NCI-H226 (cell line): ENCODE results near the gene CD164.
A peak's percentile ranks its signal among the peaks of the same experiment; 100 is the strongest.
"Not testable (repeated sequence)": the region's sequence is repeated elsewhere in the genome, so short reads cannot be mapped to it uniquely, and the experiment has no call there.

Source experiments
- DNase-seq: peaks from one replicate; pipeline ENCODE4 v3.0.0-alpha.2; 2015

CD164 gene

GRCh38 chr6:109373762-109374161 is 8.5 kb downstream of the CD164 start:
- no peak for DNase-seq

DNA sequence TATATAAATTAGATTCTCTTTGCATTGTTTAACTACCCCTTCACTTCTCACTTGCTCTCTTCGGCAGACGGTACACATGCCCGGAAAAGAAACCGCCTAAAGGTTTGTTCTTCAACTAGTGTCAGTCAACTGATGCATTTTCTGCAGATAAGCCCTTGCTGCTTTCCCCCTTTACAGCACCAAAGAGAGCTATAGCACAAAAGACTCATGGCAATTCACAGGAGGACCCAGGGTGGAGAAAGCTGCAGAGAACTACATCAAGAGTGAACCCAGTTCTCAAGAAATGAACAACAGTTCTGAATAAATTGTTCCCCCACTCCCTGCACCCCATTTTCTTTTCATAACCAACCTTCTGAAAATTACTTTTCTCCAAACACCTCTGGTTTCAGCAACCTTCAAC is 8.9 kb downstream of the CD164 start:
- no peak for DNase-seq

DNA sequence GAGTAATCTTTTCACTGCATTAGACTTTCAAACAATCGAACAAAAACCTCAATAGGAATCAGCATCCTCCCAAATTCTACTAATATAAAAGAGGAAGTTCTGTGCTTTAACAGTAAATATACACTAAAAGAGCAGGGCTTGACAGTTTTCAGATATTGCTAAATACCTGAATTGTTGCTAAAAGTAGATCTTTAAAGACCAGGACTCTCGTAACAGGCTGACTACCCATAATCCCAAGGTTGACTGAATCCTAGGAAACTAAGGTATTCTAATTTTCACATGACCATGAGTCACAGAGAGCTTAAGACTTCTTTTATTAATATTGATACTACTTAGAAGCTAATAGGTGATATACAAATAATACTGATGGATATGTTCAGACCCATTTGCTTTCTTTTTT is 10.1 kb downstream of the CD164 start:
- DNase-seq: no peak

DNA sequence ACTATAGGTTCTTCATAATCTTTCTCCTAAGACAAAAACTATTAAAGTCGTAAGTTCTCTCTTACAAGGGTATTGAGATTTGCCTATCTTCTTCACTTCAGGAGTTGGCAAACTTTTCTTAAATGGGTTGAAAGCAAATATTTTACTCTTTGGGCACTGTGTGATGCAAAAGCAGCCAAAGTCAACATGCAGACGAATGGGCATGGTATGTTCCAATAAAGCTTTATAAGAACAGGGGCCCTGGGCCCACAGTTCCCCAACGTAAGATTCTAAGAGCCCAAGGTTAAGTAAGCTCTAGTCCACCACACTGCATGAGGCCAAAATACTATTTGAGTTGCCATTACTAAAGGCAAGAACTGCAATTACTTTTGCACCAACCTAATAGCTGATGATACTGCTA is 11.5 kb downstream of the CD164 start:
- no peak for DNase-seq

GRCh38 chr6:109370336-109370735 is 11.9 kb downstream of the CD164 start:
- DNase-seq: no peak

DNA sequence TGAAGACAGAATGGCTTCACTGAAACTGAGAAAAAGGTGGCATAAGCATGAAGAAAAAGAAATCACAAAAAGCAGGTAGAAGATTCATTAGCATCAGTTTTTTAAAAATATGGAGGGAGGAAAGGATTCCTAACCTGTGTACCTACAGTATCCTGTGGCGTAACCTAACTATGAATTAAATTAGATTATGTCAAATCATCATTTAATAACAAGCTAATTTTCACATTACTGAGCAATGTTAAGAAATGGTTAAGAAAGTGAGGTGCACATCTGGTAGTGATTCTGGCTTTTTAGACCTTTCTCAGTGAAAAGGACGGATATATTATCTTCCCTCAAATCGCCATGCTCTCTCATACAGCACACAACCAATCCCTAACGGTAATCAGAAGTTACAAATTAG is 12.5 kb downstream of the CD164 start:
- DNase-seq: no peak

- not testable (repeated sequence) for DNase-seq
These were observed 17.7 kb downstream of the CD164 start for GRCh38 chr6:109364382-109365078.

DNA sequence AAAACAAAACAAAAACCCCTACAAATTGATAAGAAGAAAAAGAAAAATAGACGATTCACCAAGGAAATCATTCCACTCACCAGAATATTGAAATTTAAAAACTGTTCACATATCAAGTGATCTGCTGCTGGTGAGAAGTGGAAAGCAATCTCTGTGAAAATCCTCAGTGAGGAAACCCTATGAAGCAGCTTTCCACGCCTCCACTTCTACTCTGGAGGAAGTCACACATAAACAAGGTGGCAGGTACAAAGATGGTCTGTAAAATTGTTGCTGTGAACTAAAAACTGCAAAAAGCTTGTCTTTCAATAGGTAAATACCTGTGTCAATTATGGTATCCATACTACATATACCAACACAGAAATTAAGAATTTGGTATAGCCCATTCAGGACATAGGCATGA is 18.5 kb downstream of the CD164 start:
- DNase-seq: no peak

DNA sequence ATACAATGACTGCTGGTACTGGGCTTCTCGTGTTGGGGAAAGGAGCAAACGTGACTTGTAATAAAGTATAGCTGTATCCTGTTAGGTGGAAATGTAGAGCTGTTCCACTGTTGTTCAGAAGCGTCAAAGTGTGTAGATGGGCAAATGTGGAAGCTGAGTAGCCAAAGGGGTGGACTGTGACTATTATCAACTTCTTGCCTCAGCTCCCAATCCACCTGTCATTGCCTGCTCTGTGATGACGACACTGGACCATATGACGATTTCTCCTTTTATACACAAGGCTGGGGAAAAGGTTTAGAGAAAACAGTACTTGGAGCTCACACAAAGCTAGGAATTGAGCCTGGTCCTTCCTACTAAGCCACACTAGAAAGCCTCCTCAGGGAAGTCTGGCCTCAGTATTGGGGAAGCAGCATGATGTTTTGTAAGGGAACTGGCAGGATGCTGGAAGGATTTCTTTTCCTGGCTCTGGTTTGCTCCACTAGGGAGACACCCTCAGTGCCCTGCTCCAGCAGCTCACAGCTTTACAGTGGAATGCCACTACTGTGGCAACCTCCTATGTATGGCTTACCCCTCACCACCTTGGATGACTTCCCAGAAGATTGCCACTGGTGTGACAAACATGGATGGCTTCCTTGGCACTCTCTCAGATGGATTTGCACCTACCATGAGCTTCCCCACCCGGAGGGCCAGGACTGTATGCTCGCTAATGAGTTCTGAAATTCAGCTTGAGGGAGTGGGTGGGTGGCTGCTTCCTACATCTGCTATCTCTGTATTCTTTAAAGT is 20.0 kb downstream of the CD164 start:
- no peak for DNase-seq

DNA sequence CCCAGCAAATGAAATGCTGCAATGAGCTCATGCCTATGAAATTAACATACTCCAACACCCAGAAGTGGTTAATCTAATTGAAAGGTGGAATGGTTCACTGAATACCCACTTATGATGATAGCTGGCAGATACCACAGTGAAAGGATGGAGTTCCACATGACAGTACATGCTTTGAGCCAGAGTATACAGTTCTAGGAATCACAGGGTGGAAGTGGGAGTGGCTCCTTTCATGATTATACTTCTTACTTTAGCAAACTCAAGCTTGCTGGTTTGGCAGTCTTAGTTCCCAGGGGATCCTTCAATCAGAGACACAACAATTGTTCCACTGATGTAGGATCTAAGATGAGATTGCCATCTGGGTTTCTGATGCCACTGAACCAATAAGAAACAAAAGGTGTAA is 21.5 kb downstream of the CD164 start:
- DNase-seq: no peak

- no peak for DNase-seq
These were observed 22.0 kb downstream of the CD164 start for GRCh38 chr6:109360281-109360680.

DNA sequence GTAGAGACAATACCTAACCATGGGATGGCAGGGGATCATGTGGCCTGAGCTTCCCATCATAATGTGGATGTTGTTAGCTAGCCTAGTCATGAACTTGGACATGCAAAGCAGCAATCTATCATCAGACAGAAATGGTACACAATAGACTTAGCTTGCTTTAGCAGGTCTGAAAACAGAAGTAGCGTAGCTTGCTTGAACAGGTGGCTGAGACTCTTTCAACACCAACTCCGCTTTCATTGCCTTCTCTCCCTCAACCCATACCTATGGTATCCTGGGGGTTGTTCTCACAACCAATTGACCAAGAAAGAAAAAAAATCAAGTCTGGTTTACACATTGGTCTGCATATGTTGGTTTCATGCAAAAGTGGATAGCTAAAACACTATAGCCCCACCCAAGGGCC is 23.0 kb downstream of the CD164 start:
- DNase-seq: no peak

DNA sequence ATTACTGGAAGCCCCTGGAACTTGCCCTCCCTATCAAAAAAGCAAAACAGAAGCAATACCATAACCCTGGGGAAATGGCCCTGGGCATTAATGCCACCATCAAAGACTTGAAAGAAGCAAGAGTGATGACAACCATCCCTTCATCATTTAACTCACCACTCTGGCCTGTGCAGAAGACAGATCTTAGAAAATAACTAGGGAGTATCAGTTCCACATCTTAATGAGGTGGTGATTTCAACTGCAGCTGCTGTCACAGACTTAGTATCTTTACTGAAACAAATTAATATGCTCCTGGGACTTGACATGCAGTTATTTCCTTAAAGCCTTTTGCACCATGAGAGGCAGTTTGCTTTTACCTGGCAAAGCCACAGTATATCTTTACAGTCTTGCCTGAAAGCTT is 24.1 kb downstream of the CD164 start:
- DNase-seq: no peak

- DNase-seq: no peak
These were observed 26.0 kb downstream of the CD164 start for GRCh38 chr6:109356237-109356636.

- no peak for DNase-seq
These were observed 30.8 kb downstream of the CD164 start for GRCh38 chr6:109351231-109352130.

- DNase-seq: peak; percentile 68
These were observed 32.8 kb downstream of the CD164 start for GRCh38 chr6:109349419-109349987.

GRCh38 chr6:109348226-109348625 is 34.0 kb downstream of the CD164 start:
- DNase-seq: no peak

DNA sequence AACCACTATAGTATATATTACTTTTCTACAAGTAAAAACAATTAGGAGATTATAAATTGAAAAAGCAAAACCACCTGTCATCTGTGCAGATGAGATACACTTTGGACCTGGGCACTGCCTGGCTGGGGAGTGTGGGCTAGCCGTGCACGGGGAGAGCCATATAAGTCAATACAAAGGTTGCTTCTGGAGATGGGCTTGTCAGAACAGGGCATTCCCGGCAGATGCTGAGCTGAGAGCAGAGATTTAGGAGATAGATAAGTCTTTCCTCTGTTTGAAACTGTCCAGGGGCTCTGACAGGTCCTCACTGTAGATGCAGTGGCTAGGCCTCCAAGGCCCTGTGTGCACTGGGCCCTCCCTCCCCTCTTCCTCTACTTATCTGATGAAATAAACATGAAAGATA is 34.5 kb downstream of the CD164 start:
- no peak for DNase-seq

GRCh38 chr6:109345986-109346385 is 36.3 kb downstream of the CD164 start:
- DNase-seq: no peak

- no peak for DNase-seq
These were observed 38.0 kb downstream of the CD164 start for GRCh38 chr6:109344226-109344625.

GRCh38 chr6:109343518-109343917 is 38.7 kb downstream of the CD164 start:
- DNase-seq: no peak

GRCh38 chr6:109342911-109343310 is 39.4 kb downstream of the CD164 start:
- no peak for DNase-seq

GRCh38 chr6:109342506-109342905 is 39.8 kb downstream of the CD164 start:
- no peak for DNase-seq
